ENCODE data around the gene OXSR1. TPM values are rescaled to one million over a fixed set of nuclear protein-coding genes. Genes with fewer than 3 reads are reported as not detected.
"Not testable (repeated sequence)": the region's sequence is repeated elsewhere in the genome, so short reads cannot be mapped to it uniquely, and the experiment has no call there.

Gene OXSR1
- total RNA-seq, 1 donor from 2014 or later: 22.9 TPM

DNA sequence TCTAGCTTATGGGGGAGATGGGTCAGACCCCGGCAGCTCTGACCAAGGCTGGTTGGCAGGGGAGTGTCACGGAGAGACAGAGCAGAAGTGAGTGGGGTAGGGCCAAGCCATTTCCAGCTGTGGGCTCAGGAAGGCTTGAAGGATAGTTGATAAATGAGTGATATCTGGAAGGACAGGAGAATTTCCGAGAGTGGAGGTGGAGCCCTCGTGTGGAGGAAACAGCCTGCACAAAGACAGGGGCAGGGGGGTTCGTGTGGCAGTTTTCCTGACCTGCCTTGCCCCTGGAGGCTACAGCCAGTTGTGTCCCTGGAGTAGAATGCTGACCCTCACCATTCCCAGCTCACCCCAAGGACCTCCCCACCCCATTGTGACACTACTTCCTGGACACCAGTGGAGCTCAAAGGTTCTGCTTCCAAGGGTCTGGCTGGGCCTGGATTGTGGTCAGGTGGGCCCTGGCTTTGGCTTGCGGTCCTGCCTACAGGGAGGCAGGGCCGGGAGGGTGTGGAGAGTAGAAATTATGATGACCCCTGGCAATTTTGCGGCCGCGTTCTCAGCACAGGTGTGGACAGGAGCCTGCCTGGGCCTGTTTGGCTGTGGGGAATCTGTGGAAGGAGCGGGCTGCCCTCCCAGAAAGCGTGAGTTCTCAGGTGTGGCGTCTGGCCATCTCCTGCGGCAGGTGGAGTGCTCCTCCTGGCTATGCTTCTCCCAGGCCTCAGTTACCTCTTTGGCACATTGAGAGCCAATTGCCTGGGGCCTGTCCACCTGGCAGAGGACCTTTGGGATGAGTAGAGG, 116.8 kb downstream of the OXSR1 start, which contains the start of gene SLC22A14:
Gene SLC22A14 (plus strand): TSS at position 400 of the 792 bp plus-strand sequence. CDS start 23,733 bp downstream, outside the sequence.
- TF ChIP-seq, protein P1, sequence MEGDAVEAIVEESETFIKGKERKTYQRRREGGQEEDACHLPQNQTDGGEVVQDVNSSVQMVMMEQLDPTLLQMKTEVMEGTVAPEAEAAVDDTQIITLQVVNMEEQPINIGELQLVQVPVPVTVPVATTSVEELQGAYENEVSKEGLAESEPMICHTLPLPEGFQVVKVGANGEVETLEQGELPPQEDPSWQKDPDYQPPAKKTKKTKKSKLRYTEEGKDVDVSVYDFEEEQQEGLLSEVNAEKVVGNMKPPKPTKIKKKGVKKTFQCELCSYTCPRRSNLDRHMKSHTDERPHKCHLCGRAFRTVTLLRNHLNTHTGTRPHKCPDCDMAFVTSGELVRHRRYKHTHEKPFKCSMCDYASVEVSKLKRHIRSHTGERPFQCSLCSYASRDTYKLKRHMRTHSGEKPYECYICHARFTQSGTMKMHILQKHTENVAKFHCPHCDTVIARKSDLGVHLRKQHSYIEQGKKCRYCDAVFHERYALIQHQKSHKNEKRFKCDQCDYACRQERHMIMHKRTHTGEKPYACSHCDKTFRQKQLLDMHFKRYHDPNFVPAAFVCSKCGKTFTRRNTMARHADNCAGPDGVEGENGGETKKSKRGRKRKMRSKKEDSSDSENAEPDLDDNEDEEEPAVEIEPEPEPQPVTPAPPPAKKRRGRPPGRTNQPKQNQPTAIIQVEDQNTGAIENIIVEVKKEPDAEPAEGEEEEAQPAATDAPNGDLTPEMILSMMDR (IDR thresholded peaks at IDR 0.05; ENCODE audit: borderline replicate concordance): no peak
- intact Hi-C loops (cut with micrococcal nuclease): no loop called here
- no peak for DNase-seq
- no peak within 1 kb of the TSS for H3K4me3 ChIP-seq
- H3K9me3 ChIP-seq (replicated peaks): no peaks in the 10 kb centered on the region
- no peaks in the 10 kb centered on the region for H3K36me3 ChIP-seq
- no peaks in the 10 kb centered on the region for H3K4me1 ChIP-seq
- no peak within 1 kb of the TSS for H3K27ac ChIP-seq (replicated peaks)
- no peaks in the 10 kb centered on the region for H3K27me3 ChIP-seq (ENCODE audit: low read depth)

DNA sequence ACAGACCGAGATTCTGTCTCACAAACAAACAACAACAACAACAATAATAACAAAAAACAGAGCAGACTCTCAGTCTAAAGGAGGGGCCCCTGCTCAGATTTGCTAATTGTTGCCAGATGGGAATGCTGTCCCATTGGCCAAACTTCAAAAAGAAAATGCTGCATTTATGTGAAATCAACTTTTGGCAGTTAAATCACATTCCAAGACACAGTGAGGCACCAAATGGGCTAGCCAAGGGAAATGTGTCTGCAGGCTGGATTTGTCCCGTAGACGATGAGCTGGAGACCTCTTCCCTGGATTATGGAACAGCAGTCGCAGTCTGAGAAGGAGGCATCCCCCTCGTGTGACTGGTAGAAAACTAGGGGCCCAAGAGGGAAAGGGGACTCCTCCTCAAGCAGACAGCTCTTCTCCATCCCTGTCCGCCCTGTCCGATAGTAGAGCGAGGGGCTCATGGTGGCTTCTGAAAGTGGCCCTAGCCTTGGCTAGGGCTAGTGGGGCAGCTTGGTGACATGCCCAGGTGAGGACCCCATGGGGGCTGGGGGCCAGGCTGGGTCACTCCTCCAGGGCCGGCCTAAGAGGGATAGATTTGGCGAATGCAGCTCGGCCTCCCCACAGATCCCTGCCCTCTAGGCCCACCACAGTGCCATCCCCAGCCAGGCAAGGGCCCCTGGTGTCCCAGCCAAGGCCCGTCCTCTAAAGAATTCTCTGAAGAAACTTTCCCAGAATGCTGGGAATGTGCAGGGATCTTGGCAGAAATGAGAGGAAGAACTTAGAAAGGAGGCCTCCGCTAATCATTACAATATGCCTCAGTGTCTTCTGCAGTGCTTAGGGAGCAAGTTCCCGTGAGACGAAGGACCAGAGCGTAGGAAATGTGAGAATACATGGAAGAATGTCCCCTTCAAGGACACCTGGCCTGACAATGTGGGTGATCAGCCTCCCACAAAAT, 118.7 kb downstream of the OXSR1 start:
- no peak overlapping the region for H3K27ac ChIP-seq (replicated peaks)
- DNase-seq: no peak
- TF ChIP-seq, protein P1 (IDR thresholded peaks at IDR 0.05; ENCODE audit: borderline replicate concordance): no peak
- intact Hi-C loops (cut with micrococcal nuclease): no loop called here
- H3K9me3 ChIP-seq (replicated peaks): no peaks in the 10 kb centered on the region
- H3K4me3 ChIP-seq: no peak overlapping the region
- no peaks in the 10 kb centered on the region for H3K4me1 ChIP-seq
- no peaks in the 10 kb centered on the region for H3K27me3 ChIP-seq (ENCODE audit: low read depth)
- H3K36me3 ChIP-seq: no peaks in the 10 kb centered on the region

DNA sequence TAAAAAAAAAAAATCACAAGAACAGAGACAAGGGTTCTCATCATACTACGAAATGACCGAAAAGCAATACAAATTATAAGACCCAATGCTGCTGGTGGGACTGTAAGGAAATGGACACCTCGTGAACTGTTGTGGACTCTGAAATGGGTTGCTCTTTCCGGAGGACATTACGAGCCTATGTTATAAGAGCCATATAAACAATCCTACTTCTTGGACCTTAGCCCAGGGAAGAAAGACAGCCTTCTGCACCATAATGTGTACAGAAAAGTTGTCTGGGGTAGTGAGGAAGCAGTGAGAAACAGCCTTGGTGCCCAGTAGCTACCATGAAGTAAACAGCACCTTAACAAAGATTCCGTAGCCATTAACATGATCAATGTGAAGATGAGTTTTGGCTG, 119.4 kb downstream of the OXSR1 start:
- Histone ChIP-seq H3K4me3 (no peak overlapping the region), H3K27ac (replicated peaks) (no peak overlapping the region), H3K27me3 (ENCODE audit: low read depth) (no peaks in the 10 kb centered on the region), H3K4me1 (no peaks in the 10 kb centered on the region), H3K36me3 (no peaks in the 10 kb centered on the region), H3K9me3 (replicated peaks) (no peaks in the 10 kb centered on the region)
- TF ChIP-seq, protein P1 (IDR thresholded peaks at IDR 0.05; ENCODE audit: borderline replicate concordance): no peak
- no peak for DNase-seq
- intact Hi-C loops (cut with micrococcal nuclease): no loop called here

DNA sequence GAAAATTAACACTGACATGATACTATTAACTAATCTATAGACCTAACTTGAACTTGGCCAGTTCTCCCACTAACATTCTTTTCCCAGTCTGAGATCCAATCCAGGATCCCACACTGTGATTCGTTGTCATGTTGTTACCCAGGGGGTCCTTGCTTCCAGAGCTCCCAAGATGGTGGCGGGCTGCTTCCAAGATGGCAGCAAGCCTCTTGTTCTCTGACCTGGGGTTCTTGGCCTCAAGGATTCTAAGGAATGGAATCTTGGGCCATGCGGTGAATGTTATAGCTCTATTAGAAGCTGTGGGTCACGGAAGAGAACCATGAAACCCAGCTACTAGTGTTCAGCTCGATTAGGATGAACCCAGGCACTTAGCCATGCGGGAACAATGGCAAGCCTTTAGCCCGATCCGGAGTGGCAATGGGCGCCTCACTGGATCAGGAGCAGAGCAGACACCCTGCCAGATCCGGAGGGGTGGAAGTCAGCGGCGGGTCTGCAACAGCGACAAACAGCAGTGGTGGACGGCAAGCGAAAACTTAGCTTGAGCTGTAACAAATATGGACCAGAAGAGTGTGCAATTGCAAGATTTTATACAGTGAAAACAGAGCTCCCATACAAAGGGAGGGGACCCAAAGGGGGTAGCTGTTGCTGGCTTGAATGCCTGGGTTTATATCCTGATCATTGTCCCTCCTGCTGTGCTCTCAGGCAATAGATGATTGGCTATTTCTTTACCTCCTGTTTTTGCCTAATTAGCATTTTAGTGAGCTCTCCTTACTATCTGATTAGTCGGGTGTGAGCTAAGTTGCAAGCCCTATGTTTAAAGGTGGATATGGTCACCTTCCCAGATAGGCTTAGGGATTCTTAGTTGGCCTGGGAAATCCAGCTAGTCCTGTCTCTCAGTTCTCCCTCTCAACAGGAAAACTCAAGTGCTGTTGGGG, 124.2 kb downstream of the OXSR1 start:
- H3K9me3 ChIP-seq (replicated peaks); H3K4me1 ChIP-seq; H3K36me3 ChIP-seq; DNase-seq; H3K27me3 ChIP-seq (ENCODE audit: low read depth); H3K27ac ChIP-seq (replicated peaks); H3K4me3 ChIP-seq; intact Hi-C loops (cut with micrococcal nuclease): not testable (repeated sequence)

DNA sequence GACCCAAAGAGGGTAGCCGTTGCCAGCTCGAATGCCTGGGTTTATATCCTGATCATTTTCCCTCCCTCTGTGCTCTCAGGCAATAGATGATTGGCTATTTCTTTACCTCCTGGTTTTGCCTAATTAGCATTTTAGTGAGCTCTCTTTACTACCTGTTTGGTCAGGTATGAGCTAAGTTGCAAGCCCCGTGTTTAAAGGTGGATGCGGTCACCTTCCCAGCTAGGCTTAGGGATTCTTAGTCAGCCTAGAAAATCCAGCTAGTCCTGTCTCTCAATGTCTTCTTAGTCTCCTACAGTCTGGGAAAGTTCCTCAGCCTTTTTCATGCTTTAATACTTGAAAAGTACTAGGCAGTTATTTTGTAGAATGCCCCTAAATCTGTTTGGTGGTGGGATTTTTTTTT, 131.7 kb downstream of the OXSR1 start:
- H3K4me3 ChIP-seq; H3K9me3 ChIP-seq (replicated peaks); DNase-seq; H3K27me3 ChIP-seq (ENCODE audit: low read depth); H3K36me3 ChIP-seq; H3K27ac ChIP-seq (replicated peaks); intact Hi-C loops (cut with micrococcal nuclease); H3K4me1 ChIP-seq: not testable (repeated sequence)

DNA sequence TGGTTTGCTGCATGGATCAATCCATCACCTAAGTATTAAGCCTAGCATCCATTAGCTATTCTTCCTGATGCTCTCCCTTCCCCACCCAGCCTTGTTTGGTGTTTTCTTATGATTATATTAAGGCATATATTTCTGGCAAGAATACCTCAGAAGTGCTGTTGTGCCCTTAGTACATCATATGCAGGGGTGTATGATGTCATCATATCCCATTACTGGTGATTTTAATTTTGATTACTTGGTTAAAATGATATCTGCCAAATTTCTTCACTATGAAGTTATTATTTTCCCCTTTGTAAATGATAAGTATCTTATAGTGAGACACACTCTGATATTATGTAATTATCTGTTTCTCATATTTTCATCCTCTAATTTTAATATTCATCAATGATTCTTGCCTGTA, 132.2 kb downstream of the OXSR1 start:
- DNase-seq: no peak
- H3K4me1 ChIP-seq: no peaks in the 10 kb centered on the region
- TF ChIP-seq, protein P1 (IDR thresholded peaks at IDR 0.05; ENCODE audit: borderline replicate concordance): no peak
- no peaks in the 10 kb centered on the region for H3K36me3 ChIP-seq
- H3K27ac ChIP-seq (replicated peaks): no peak overlapping the region
- intact Hi-C loops (cut with micrococcal nuclease): no loop called here
- H3K4me3 ChIP-seq: no peak overlapping the region
- peaks cover 4% of the 10 kb centered on the region for H3K9me3 ChIP-seq (replicated peaks)
- no peaks in the 10 kb centered on the region for H3K27me3 ChIP-seq (ENCODE audit: low read depth)
